HG03378 (cell line): ENCODE measurements around the gene ECI2.
"Not testable (repeated sequence)": the region's sequence is repeated elsewhere in the genome, so short reads cannot be mapped to it uniquely, and the experiment has no call there.

Source experiments
- ATAC-seq: cut with Tn5 transposase; IDR thresholded peaks from one replicate; pipeline ENCODE4 v1.9.1; 2021; ENCODE audit warnings: mild to moderate bottlenecking, moderate library complexity; ENCODE audit not compliant: unreplicated experiment

The ECI2 gene

GRCh38 chr6:4103929-4104328 lies 31.4 kb downstream of the ECI2 start:
- no peak for ATAC-seq

DNA sequence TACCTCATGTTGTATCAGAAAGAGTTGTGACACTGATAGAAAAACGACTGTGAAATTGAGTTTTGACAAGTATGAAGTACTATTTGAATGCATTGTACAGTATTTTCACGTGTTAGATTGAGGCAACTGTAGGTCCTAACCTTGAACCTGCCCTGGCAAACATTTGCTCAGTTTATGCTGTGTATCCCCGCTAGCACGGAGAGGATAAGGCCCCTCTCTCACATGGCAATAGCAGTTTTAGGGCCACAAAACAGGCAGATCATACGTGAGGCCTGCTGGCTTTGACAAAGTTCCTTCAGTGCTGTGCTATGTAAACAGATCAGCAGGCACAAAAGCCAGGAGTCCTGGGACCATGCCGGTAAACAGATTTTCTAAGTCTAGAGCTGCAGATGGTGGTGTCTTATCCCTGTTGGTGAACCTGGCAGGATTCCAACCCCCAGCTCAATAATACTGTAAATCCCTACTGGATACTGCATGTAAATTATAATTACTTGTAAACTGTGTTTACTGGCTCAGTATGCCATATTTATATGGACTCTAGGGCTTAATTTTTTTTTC lies 32.6 kb downstream of the ECI2 start:
- no peak for ATAC-seq

- ATAC-seq, result no peak
These were observed 34.1 kb downstream of the ECI2 start for GRCh38 chr6:4101298-4101697.

DNA sequence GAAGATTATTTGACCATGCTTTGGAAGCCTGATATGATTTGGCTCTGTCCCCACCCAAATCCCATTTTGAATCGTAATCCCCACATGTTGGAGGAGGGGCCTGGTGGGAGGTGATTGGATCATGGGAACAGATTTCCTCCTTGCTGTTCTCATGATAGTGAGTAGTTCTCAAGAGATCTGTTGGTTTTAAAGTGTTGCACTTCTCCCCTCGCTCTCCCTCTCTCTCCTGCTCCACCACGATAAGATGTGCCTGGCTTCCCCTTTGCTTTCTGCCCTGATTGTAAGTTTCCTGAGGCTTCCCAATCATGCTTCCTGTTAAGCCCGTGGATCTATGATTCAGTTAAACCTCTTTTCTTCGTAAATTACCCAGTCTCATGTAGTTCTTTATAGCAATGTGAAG lies 34.7 kb downstream of the ECI2 start:
- no peak for ATAC-seq

DNA sequence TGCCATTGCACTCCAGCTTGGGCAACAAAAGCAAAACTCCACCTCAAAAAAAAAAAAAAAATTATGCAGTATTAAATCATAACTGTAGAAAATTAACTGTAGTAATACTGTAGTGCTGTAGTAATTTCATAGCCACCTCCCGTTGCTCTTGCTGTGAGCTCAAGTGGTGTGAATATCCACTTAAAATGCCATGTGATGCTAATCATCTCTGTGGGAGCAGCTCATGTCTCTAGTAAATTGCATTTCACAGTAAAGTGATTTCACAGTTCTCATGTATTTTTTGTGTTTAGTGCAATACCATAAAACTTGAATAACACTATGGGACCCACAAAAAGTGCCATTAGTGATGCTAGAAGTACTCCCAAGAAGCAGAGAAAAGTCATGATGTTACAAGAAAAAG lies 42.1 kb downstream of the ECI2 start:
- no peak for ATAC-seq

- ATAC-seq, result no peak
These were observed 43.4 kb downstream of the ECI2 start for GRCh38 chr6:4091941-4092340.

- not testable (repeated sequence) for ATAC-seq
These were observed 45.3 kb downstream of the ECI2 start for GRCh38 chr6:4090043-4090442.

- no peak for ATAC-seq
These were observed 46.7 kb downstream of the ECI2 start for GRCh38 chr6:4088704-4089103.

- ATAC-seq, result no peak
These were observed 50.1 kb downstream of the ECI2 start for GRCh38 chr6:4085332-4085700.

GRCh38 chr6:4084444-4085331 lies 50.7 kb downstream of the ECI2 start:
- no peak for ATAC-seq

- no peak for ATAC-seq
These were observed 56.5 kb downstream of the ECI2 start, which contains the start of gene FAM217A for GRCh38 chr6:4078691-4079471. TSS of gene FAM217A (minus strand) at chr6:4079137. CDS start at chr6:4077414, 1,723 bp downstream.

GRCh38 chr6:4074478-4075235 lies 60.7 kb downstream of the ECI2 start:
- ATAC-seq, result no peak

DNA sequence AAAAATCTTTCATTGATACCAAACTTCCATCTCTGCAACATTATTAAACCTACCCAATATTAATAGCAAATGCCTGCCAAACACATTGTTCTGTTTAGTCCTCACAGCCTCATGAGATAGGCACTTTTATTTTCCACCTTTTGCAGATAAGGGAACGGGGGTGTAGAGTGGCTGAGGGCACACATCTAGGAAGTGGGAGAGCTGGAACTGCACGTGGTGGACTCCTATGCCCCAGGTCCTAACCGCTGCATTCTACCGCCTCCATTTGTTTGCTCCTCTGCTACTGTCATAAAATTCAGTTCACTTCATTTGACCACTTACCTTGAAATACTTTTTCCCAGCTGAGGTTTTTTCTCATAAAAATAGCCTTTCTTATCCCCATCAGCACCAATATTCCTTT lies 64.0 kb downstream of the ECI2 start:
- ATAC-seq, result no peak

GRCh38 chr6:4069199-4069598 lies 66.2 kb downstream of the ECI2 start:
- ATAC-seq, result no peak

DNA sequence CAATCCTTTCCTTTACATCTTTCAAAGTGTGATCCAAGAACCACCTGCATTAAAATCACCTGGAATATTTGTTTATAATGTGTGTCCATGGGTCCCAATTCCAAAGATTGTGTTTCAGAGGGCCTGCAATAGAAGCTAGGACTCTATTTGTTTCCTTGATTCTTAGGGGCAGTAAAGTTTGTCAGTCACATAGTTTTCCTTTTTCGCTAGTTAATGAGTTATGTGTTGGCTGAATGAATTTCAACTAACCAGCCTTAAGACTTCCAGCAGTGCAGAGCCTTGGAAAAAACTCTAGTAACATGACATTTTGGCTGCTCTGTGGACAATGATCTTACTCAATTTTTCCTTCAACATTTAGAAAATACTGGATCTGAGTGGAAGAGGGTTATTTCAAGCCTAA lies 67.7 kb downstream of the ECI2 start:
- ATAC-seq, result no peak

- no peak for ATAC-seq
These were observed 69.2 kb downstream of the ECI2 start for GRCh38 chr6:4066029-4066755.
